HFFc6 (cell line): ENCODE measurements around the gene ZMPSTE24. TPM values are rescaled to one million over a fixed set of nuclear protein-coding genes. Genes with fewer than 3 reads are reported as not detected.

ENCODE experiments used
- DNase-seq: peaks from one replicate; pipeline ENCODE4 v3.0.0-alpha.2; 2018
- H3K27ac Mint-ChIP-seq: 2 replicates; pipeline ENCODE4 v1.8.0; 2020; ENCODE audit warnings: mild to moderate bottlenecking, mixed read lengths
- H3K27me3 Mint-ChIP-seq: 2 replicates; pipeline ENCODE4 v1.8.0; 2021; ENCODE audit warnings: mild to moderate bottlenecking, moderate library complexity, mixed read lengths; ENCODE audit not compliant: insufficient read depth
- H3K36me3 Mint-ChIP-seq: 2 replicates; pipeline ENCODE4 v1.8.0; 2021; ENCODE audit warnings: low read depth, mixed read lengths
- H3K4me1 Mint-ChIP-seq: 2 replicates; pipeline ENCODE4 v1.8.0; 2020; ENCODE audit warnings: low read depth, mixed read lengths
- H3K4me3 Mint-ChIP-seq: 2 replicates; pipeline ENCODE4 v1.8.0; 2020; ENCODE audit warnings: mild to moderate bottlenecking, moderate library complexity, mixed read lengths
- H3K9me3 Mint-ChIP-seq: 2 replicates; pipeline ENCODE4 v1.8.0; 2020; ENCODE audit warnings: mild to moderate bottlenecking, mixed read lengths
- total RNA-seq, 6 experiments: library from RNA; stranded (reverse); fragmentation: NEBNext Ultra II Directional; extraction: Animal tissue kit (Norgen Biotek cat#: 25700); gene quantifications; 2 replicates in 1 of 6; 3 replicates in 5 of 6; pipeline ENCODE4 v1.2.3, GENCODE V29; 2021
- TF ChIP-seq, protein P1 (sequence below): fragments of 200-600 bp; sonication (generic); IDR thresholded peaks from 2 replicates; pipeline ENCODE4 v1.5.0; 2021; ENCODE audit warnings: antibody characterized with exemption, mild to moderate bottlenecking

ZMPSTE24 gene
- total RNA-seq, 6 experiments from 2014 or later: 66.4 to 79.3 (median 78.3) TPM

GRCh38 chr1:40315239-40315794 lies 57.3 kb downstream of the ZMPSTE24 start:
- TF ChIP-seq, protein P1, sequence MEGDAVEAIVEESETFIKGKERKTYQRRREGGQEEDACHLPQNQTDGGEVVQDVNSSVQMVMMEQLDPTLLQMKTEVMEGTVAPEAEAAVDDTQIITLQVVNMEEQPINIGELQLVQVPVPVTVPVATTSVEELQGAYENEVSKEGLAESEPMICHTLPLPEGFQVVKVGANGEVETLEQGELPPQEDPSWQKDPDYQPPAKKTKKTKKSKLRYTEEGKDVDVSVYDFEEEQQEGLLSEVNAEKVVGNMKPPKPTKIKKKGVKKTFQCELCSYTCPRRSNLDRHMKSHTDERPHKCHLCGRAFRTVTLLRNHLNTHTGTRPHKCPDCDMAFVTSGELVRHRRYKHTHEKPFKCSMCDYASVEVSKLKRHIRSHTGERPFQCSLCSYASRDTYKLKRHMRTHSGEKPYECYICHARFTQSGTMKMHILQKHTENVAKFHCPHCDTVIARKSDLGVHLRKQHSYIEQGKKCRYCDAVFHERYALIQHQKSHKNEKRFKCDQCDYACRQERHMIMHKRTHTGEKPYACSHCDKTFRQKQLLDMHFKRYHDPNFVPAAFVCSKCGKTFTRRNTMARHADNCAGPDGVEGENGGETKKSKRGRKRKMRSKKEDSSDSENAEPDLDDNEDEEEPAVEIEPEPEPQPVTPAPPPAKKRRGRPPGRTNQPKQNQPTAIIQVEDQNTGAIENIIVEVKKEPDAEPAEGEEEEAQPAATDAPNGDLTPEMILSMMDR: peak; percentile 97
- H3K27me3 Mint-ChIP-seq: peaks cover 32% of the 10 kb centered on the region
- H3K4me3 Mint-ChIP-seq: peak overlapping the region; percentile 78
- no peaks in the 10 kb centered on the region for H3K9me3 Mint-ChIP-seq
- DNase-seq: peak; percentile 66
- no peaks in the 10 kb centered on the region for H3K36me3 Mint-ChIP-seq
- H3K4me1 Mint-ChIP-seq: peaks cover 27% of the 10 kb centered on the region
- H3K27ac Mint-ChIP-seq: no peak overlapping the region

DNA sequence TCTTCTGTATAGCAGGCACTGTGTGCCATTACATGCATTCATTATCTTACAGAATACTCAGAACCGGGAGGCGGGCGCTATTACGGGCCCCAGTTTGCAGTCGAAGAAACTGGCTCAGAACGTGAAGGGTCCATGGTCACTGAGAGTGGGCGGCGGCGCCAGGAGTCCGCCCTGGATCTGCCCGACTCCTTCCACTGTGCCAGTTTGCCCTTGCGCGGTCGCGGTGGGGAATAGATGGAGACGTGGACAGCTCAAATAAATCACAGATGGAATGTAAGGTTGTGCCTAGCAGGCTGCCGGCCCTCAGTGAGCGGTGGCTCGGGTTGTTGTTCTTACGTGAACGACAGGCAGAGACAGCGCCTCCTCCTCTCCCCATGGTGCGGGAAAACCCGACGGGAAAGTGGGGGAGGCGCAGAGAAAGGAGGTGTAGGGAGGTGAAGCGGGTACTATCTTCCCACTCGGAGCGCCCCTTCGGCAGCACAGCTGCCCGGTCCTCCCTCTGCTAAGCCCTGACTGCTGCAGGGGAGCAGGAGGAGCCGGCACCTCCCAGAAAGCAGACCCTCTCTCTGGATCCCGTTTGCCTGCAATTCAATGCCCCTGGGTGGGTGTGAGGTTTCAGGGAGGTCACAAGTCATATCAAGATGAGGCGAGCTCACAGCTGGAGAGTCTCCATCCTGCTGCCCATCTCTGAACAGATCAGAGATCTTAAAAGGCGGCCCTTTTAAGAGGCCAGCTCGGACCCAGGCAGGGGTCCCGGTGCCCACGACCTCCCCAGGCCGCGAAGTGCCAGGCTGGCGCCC lies 58.0 kb downstream of the ZMPSTE24 start:
- H3K4me1 Mint-ChIP-seq: peaks cover 27% of the 10 kb centered on the region
- H3K27me3 Mint-ChIP-seq: peaks cover 33% of the 10 kb centered on the region
- no peaks in the 10 kb centered on the region for H3K36me3 Mint-ChIP-seq
- no peak overlapping the region for H3K27ac Mint-ChIP-seq
- H3K4me3 Mint-ChIP-seq: peak overlapping the region; percentile 78
- H3K9me3 Mint-ChIP-seq: no peaks in the 10 kb centered on the region
- DNase-seq: no peak
- TF ChIP-seq, protein P1: no peak

GRCh38 chr1:40316595-40317393 lies 58.8 kb downstream of the ZMPSTE24 start, which contains the start of gene COL9A2:
COL9A2 (minus strand) TSS chr1:40317286; CDS start chr1:40317197, 89 bp downstream.
- Mint-ChIP-seq H3K27me3 (peaks cover 33% of the 10 kb centered on the region), H3K27ac (no peak within 1 kb of the TSS), H3K9me3 (no peaks in the 10 kb centered on the region), H3K4me1 (peaks cover 27% of the 10 kb centered on the region), H3K4me3 (peak within 1 kb of the TSS; percentile 78), H3K36me3 (no peaks in the 10 kb centered on the region)
- TF ChIP-seq, protein P1: no peak
- DNase-seq: no peak

- TF ChIP-seq, protein P1: no peak
- Mint-ChIP-seq H3K9me3 (no peaks in the 10 kb centered on the region), H3K36me3 (no peaks in the 10 kb centered on the region), H3K27me3 (peaks cover 33% of the 10 kb centered on the region), H3K4me1 (peaks cover 27% of the 10 kb centered on the region), H3K4me3 (peak overlapping the region; percentile 16; the same call in 1 of the 2 replicates), H3K27ac (no peak overlapping the region)
- DNase-seq: no peak
Observed at GRCh38 chr1:40317394-40318074, 59.5 kb downstream of the ZMPSTE24 start.

GRCh38 chr1:40318476-40318875 lies 60.4 kb downstream of the ZMPSTE24 start:
- Mint-ChIP-seq H3K27me3 (peaks cover 33% of the 10 kb centered on the region), H3K36me3 (no peaks in the 10 kb centered on the region), H3K9me3 (no peaks in the 10 kb centered on the region), H3K27ac (no peak overlapping the region), H3K4me1 (peaks cover 24% of the 10 kb centered on the region), H3K4me3 (no peak overlapping the region)
- no peak for DNase-seq
- TF ChIP-seq, protein P1: no peak
